ENCODE data around the gene ARHGAP24.

DNA sequence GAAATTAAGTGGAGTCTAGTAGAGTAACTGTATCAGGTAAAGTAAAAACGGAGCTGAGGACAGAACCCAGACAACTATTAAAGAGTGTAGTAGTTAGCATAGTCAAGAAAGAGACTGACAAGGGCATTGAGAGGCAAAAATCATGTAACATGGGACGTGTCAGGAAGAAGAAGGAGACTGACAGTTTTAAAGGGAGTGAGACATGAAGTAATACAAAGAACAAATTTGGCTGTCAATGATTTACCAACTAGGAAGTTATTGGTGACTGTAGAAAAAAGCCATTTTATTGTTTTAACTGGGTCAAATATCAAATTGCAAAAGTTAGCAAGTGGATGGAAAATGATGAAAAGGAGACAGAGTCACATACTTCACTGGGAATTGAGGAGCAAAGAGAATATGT lies 462.6 kb downstream of the ARHGAP24 start:
- TF ChIP-seq CTCF (IDR thresholded peaks at IDR 0.05), result no peak
- TF ChIP-seq YY1 (IDR thresholded peaks at IDR 0.05; ENCODE audit: low read depth), result no peak
- TF ChIP-seq GATA2 (CRISPR knock-in tag; IDR thresholded peaks at IDR 0.05), result no peak

Data from SK-N-SH (cell line).